ENCODE measurements around the gene SYCE3. TPM values are rescaled to one million over a fixed set of nuclear protein-coding genes. Genes with fewer than 3 reads are reported as not detected.

The SYCE3 gene
- total and polyA plus RNA-seq, 2 experiments from 2014 or later, result not detected

GRCh38 chr22:50587407-50587806 is 24.7 kb upstream of the SYCE3 start:
- peaks cover 17% of the 10 kb centered on the region; the same call in 1 of the 2 replicates for H3K27me3 ChIP-seq (ENCODE audit: insufficient read depth)
- peaks cover 2% of the 10 kb centered on the region; the same call in 1 of the 2 replicates for H4K20me1 ChIP-seq (replicated peaks; ENCODE audit: insufficient read depth)
- H3K27ac ChIP-seq (ENCODE audit: low read depth), result no peak overlapping the region
- no peaks in the 10 kb centered on the region for H3K36me3 ChIP-seq (ENCODE audit: insufficient read depth)
- TF ChIP-seq ZNF114 (CRISPR knock-in tag; IDR thresholded peaks at IDR 0.05), result no peak
- TF ChIP-seq POLR2AphosphoS5 (IDR thresholded peaks at IDR 0.05; ENCODE audit: low read depth), result no peak
- TF ChIP-seq ZNF331 (CRISPR knock-in tag; IDR thresholded peaks at IDR 0.05; ENCODE audit: low read depth), result no peak
- TF ChIP-seq, protein P1, sequence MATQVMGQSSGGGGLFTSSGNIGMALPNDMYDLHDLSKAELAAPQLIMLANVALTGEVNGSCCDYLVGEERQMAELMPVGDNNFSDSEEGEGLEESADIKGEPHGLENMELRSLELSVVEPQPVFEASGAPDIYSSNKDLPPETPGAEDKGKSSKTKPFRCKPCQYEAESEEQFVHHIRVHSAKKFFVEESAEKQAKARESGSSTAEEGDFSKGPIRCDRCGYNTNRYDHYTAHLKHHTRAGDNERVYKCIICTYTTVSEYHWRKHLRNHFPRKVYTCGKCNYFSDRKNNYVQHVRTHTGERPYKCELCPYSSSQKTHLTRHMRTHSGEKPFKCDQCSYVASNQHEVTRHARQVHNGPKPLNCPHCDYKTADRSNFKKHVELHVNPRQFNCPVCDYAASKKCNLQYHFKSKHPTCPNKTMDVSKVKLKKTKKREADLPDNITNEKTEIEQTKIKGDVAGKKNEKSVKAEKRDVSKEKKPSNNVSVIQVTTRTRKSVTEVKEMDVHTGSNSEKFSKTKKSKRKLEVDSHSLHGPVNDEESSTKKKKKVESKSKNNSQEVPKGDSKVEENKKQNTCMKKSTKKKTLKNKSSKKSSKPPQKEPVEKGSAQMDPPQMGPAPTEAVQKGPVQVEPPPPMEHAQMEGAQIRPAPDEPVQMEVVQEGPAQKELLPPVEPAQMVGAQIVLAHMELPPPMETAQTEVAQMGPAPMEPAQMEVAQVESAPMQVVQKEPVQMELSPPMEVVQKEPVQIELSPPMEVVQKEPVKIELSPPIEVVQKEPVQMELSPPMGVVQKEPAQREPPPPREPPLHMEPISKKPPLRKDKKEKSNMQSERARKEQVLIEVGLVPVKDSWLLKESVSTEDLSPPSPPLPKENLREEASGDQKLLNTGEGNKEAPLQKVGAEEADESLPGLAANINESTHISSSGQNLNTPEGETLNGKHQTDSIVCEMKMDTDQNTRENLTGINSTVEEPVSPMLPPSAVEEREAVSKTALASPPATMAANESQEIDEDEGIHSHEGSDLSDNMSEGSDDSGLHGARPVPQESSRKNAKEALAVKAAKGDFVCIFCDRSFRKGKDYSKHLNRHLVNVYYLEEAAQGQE (IDR thresholded peaks at IDR 0.05; ENCODE audit: unreplicated experiment), result no peak
- no peak for TF ChIP-seq ETS1 (IDR thresholded peaks at IDR 0.05)
- TF ChIP-seq EZH2 (IDR thresholded peaks at IDR 0.05; ENCODE audit: low read depth, unreplicated experiment), result no peak
- no peak for TF ChIP-seq NANOG (IDR thresholded peaks at IDR 0.05; ENCODE audit: borderline replicate concordance)
- no peak for TF ChIP-seq STAT1 (IDR thresholded peaks at IDR 0.05; ENCODE audit: unreplicated experiment)
- no peak for TF ChIP-seq EZH2phosphoT487 (IDR thresholded peaks at IDR 0.05; ENCODE audit: unreplicated experiment)
- no peak for TF ChIP-seq CREB1 (CRISPR knock-in tag; IDR thresholded peaks at IDR 0.05; ENCODE audit: low read depth)
- no peak for TF ChIP-seq ZNF462 (CRISPR knock-in tag; IDR thresholded peaks at IDR 0.05)
- TF ChIP-seq CTCF (conservative IDR thresholded peaks at IDR 0.05; ENCODE audit: low read depth in 2 of 2), result no peak
- no peak for TF ChIP-seq JUNB (IDR thresholded peaks at IDR 0.05; ENCODE audit: unreplicated experiment)
- H3F3A ChIP-seq (replicated peaks; ENCODE audit: low read depth), result peaks cover 9% of the 10 kb centered on the region
- H3K9me2 ChIP-seq (ENCODE audit: insufficient read depth), result no peaks in the 10 kb centered on the region
- H3K4me1 Mint-ChIP-seq, result peaks cover 7% of the 10 kb centered on the region
- H3K4me3 ChIP-seq, result no peak overlapping the region
- H2AFZ ChIP-seq, result no peak overlapping the region
- H3K27ac Mint-ChIP-seq, result no peak overlapping the region
- no peaks in the 10 kb centered on the region; the same call in 2 of the 3 replicates for H3K36me3 Mint-ChIP-seq (ENCODE audit: low read depth)
- ATAC-seq (no peak), DNase-seq (ENCODE audit: low spot score) (no peak)
- H3K79me2 ChIP-seq (replicated peaks; ENCODE audit: insufficient read depth), result no peaks in the 10 kb centered on the region
- no peak overlapping the region for H3K4me2 ChIP-seq
- H3K27me3 Mint-ChIP-seq (ENCODE audit: insufficient read depth, low read depth, poor library complexity), result peaks cover 8% of the 10 kb centered on the region
- H3K4me3 Mint-ChIP-seq, result no peak overlapping the region
- H3K9me3 Mint-ChIP-seq, result no peaks in the 10 kb centered on the region
- peaks cover 8% of the 10 kb centered on the region for H3K4me1 ChIP-seq (ENCODE audit: insufficient read depth)

All from GM23338 (cell line).